Keratinocyte (primary cell): Measurements from ENCODE around the gene CA12.

Experiments
- EZH2 ChIP-seq: IDR thresholded peaks from one replicate; pipeline ENCODE4 v1.6.1; 2012; ENCODE audit warnings: inconsistent platforms, mild to moderate bottlenecking, low read length, moderate library complexity
- TF ChIP-seq, protein P1 (sequence below), 3 experiments: IDR thresholded peaks in 1 of 3; conservative IDR thresholded peaks in 1 of 3; optimal IDR thresholded peaks in 1 of 3; 2 replicates in 2 of 3; 3 replicates in 1 of 3; pipeline versions ENCODE3 to v1.5.1; 2011; ENCODE audit warnings: low read length in 3 of 3, mild to moderate bottlenecking in 3 of 3, moderate library complexity in 2 of 3, control low read depth in 1 of 3, inconsistent platforms in 1 of 3; ENCODE audit not compliant: insufficient read depth in 2 of 3; ENCODE audit errors: extremely low read depth in 1 of 3

DNA sequence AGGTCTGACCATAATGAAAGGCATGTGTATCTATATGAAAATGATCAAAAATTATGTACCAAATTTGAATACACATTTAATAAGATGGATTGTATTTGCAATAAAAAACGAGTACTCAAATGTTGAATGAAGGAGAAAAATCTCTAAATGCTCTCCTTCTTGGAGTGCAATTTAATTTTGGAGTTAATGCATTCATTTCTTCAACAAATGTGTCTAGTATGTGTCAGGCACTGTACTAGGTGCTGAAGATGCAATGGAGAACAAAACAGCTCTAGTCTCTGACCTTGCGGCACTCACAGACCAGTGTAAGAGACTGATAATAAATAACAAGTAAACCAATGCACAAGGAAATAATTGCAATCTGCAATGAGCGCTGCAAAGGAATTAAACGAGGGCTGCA lies 28.8 kb downstream of the CA12 start:
- TF ChIP-seq, protein P1, sequence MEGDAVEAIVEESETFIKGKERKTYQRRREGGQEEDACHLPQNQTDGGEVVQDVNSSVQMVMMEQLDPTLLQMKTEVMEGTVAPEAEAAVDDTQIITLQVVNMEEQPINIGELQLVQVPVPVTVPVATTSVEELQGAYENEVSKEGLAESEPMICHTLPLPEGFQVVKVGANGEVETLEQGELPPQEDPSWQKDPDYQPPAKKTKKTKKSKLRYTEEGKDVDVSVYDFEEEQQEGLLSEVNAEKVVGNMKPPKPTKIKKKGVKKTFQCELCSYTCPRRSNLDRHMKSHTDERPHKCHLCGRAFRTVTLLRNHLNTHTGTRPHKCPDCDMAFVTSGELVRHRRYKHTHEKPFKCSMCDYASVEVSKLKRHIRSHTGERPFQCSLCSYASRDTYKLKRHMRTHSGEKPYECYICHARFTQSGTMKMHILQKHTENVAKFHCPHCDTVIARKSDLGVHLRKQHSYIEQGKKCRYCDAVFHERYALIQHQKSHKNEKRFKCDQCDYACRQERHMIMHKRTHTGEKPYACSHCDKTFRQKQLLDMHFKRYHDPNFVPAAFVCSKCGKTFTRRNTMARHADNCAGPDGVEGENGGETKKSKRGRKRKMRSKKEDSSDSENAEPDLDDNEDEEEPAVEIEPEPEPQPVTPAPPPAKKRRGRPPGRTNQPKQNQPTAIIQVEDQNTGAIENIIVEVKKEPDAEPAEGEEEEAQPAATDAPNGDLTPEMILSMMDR (optimal IDR thresholded peaks at IDR 0.05 in 1 of 3, IDR thresholded peaks at IDR 0.05 in 1 of 3, conservative IDR thresholded peaks at IDR 0.05 in 1 of 3; ENCODE audit: extremely low read depth in 1 of 3, insufficient read depth in 2 of 3, low read length in 3 of 3): no peak
- no peak for TF ChIP-seq EZH2
